GM18508 (cell line): ENCODE measurements around the gene ZNF598.
A peak's percentile ranks its signal among the peaks of the same experiment; 100 is the strongest.

ENCODE experiments used
- ATAC-seq: cut with Tn5 transposase; IDR thresholded peaks from one replicate; pipeline ENCODE4 v1.9.1; 2021; ENCODE audit warnings: moderate number of reproducible peaks; ENCODE audit not compliant: insufficient read depth, unreplicated experiment

ZNF598 gene

GRCh38 chr16:1979271-1980029, 30.2 kb downstream of the ZNF598 start:
- ATAC-seq, result no peak

- no peak for ATAC-seq
Observed at GRCh38 chr16:1978476-1979120, 31.0 kb downstream of the ZNF598 start.

- ATAC-seq, result no peak
Observed at GRCh38 chr16:1977875-1978268, 31.7 kb downstream of the ZNF598 start.

- no peak for ATAC-seq
Observed at GRCh38 chr16:1976951-1977874, 32.4 kb downstream of the ZNF598 start.

GRCh38 chr16:1976216-1976520, 33.5 kb downstream of the ZNF598 start:
- ATAC-seq, result no peak

- ATAC-seq, result no peak
Observed at GRCh38 chr16:1975432-1976215, 34.0 kb downstream of the ZNF598 start.

- ATAC-seq, result no peak
Observed at GRCh38 chr16:1974157-1975070, 35.2 kb downstream of the ZNF598 start.

GRCh38 chr16:1973461-1974156, 36.0 kb downstream of the ZNF598 start:
- no peak for ATAC-seq

- no peak for ATAC-seq
Observed at GRCh38 chr16:1972490-1972877, 37.1 kb downstream of the ZNF598 start.

GRCh38 chr16:1971796-1972489, 37.7 kb downstream of the ZNF598 start, which contains the start of gene TBL3:
TBL3 (plus strand) TSS chr16:1972053; CDS start chr16:1972165, 112 bp downstream.
- ATAC-seq, result peak; percentile 37

- ATAC-seq, result no peak
Observed at GRCh38 chr16:1968146-1968953, 41.3 kb downstream of the ZNF598 start.

GRCh38 chr16:1966460-1966859, 43.2 kb downstream of the ZNF598 start, which contains the start of gene RNF151:
RNF151 (plus strand) TSS chr16:1966856; CDS start chr16:1966882, 26 bp downstream.
- no peak for ATAC-seq

- no peak for ATAC-seq
Observed at GRCh38 chr16:1965396-1966001, 44.1 kb downstream of the ZNF598 start.

- peak; percentile 45 for ATAC-seq
Observed at GRCh38 chr16:1964506-1965395, 44.9 kb downstream of the ZNF598 start, which contains the start of gene RPS2. RPS2 (minus strand) TSS chr16:1964826; CDS start chr16:1964625, 201 bp downstream.

- ATAC-seq, result no peak
Observed at GRCh38 chr16:1963806-1964505, 45.7 kb downstream of the ZNF598 start.
